DMS79 (cell line): ENCODE data around the gene MDN1.

Experiments used
- DNase-seq: peaks from one replicate; lab custom pipeline; 2025; lab: John Stamatoyannopoulos, UW

The MDN1 gene

DNA sequence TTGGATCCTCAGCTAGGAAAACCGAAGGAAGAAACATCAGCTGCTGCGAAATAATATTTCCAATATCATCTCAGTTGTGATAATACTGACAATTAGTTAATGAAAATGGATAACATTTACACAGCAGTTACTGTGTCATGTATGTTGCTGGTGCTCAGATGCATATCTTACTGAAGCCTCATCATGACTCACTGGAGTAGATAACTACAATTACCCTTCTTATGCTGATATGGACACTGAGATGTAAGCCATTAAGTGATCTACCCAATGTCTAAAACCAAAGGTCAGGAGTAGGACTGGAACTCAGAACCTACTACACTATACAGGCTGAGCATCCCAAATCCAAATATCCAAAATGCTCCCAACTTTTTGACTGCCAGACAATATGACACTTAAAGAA is 126.4 kb downstream of the MDN1 start:
- no peak for DNase-seq

DNA sequence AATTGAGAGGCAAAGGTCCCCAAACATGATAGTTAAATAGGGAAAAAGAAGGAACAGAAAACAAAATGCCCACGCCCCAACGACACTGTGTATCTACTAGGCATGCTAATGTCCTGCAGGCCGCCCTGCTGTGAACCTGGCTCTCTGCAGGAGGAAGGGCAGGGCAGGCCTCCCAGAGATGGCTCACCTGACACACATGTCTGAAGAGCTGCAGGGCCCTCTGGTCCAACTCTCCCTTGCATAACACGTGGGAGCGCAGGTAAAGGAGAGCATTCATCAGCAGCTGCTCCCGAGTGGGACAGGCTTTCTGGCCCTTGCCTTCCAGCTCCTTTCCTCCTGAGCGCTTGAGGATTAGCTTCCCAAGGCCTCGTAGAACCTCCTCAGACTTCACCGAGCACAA is 127.3 kb downstream of the MDN1 start:
- DNase-seq: no peak

DNA sequence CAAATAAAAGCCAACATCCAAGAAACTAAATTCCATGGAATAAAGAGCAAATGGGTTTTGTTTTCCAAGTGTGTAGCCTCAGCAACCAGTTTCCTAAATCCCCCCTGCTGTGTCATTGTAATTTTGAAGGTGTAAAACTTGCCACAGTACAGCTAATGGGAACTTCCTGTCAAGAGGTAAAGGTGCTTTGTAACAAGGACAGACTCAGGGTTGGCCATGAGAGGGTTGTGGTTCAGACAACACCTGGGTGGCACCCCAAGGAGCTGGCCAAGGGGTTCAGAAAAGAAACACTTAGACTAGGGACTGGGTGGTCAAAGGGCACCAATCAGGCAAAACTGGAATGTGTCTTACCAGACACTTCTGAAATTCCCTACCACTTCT is 128.7 kb downstream of the MDN1 start:
- no peak for DNase-seq

DNA sequence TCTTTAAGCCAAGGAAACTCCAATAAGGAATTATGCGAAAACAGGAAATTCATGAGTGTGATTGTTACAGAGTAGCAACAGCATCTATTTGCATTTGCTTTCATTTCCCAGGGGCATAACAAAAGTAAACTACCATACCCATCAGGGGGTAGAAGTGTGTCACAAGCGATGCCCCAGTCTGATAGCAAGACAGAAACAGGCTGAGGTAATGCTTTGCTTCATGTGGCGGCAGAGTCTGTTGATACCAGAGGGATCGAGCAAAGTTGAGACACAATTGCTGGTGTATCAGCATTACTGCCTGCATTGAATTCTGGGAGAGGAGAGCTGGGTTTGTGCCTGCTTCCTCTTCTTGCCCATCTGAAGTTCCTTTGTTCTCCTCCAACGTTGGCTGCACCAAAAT is 129.9 kb downstream of the MDN1 start:
- no peak for DNase-seq

DNA sequence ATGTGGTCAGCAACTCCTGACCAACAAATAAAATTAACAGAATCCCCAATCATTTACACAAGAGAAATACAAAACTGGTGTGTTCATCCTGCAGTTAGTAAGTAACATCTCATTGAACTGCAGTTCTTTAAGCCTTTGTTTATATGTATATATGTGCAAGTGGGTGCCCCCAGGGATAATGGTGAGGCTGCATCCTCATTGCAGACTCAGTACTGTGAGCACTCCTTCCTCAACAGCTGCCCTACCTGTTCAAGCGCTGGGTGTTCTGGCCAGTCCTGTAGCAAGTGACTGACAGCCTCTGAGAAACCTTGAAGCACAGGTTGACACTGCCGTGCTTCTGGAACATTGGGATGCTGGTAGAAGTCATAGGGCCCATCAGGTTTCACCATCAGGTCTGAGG is 131.3 kb downstream of the MDN1 start:
- no peak for DNase-seq

DNA sequence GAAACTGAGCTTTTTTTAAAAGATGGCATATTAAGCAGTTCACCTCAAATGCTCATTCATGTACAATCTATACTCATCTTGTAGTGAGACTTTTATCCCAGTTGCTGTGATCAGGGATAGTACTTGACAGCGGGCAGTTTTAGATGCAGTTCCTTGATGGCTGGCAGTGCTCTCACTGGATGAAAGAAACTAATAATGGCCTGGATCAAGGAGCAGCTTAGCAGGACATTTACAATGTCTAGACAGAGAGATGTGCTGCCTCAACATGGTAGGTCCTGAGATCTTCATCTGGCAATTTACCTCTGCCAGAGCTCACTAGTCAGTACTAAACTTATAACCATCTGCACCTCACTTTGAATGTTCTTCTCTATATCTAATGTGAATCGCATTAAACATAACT is 134.3 kb downstream of the MDN1 start:
- no peak for DNase-seq

DNA sequence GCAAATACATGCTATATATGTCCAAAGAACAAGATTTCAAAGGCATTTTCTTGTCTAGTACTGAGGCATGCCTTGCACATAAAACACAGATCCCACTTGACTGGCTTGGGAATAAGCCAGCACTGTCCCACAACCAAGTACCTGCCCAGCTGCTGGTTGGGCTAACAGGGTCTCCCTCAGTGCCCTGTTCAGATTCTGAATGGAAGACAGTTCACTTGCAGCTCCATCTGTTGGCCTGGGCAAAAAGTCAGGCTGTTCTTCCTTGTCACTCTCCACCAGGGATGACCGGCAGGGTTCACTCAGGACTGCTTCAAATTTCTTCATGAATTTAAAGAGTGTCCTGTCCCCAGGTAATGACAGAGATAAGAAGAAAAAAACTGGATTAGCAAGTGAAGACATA is 136.6 kb downstream of the MDN1 start:
- no peak for DNase-seq

DNA sequence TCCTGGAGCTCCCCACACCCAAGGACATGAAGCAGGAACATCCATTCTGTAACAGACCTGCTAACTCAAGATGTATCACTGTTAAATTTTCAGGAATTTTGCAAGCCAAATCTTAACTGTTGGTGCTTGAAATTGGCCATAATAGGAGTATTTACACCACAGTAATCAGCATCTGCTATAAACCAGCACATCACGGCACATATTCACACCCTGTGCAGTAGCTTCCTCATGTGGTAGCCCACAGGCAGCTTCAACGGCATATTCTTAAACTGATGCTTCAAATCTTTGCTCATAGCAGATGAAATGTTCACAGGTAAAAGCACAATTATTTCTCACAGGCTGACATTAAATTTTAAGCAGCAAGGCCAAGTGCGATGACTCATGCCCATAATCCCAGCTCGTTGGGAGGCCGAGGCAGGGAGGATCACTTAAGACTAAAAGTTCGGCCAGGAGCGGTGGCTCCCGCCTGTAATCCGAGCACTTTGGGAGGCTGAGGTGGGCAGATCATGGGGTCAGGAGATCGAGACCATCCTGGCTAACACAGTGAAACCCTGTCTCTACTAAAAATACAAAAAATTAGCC is 137.5 kb downstream of the MDN1 start:
- no peak for DNase-seq

DNA sequence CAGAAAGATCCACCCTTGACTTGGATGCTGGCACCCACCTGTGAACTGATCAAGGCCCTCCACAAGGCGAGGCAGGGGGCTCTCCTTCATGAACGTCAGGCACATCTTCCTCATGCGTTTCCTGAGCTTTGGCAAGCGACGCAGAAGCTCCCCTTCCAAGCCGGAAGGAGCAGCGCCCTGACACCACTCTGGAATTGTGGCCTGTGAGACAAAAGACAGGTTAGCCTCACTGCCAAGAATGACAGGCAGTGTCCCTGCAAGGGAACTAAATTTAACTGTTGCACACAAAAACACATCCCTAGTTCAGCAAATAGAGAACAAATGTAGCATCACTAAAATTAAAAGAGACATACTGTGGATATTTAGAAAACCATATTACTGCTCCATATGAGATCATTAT is 139.0 kb downstream of the MDN1 start:
- no peak for DNase-seq

DNA sequence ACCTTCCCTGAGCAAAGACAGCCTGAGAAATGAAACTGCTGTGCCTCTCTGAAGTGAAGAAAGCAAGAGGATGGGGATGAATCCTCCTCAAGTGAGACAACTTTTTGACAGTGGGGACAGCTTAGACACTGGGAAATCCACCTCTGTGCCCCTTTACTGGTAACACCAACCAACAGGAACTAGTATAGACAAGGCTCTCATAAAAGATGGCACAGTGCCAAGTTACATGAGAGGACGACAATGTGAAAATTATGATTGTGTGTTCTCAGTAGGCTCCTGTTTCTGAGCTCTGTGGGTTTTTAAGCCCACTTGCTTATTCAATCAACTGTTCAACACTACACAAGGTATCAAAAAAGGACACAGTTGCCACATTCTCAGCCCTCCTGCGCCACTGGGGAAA is 139.4 kb downstream of the MDN1 start:
- DNase-seq: peak; percentile 22

DNA sequence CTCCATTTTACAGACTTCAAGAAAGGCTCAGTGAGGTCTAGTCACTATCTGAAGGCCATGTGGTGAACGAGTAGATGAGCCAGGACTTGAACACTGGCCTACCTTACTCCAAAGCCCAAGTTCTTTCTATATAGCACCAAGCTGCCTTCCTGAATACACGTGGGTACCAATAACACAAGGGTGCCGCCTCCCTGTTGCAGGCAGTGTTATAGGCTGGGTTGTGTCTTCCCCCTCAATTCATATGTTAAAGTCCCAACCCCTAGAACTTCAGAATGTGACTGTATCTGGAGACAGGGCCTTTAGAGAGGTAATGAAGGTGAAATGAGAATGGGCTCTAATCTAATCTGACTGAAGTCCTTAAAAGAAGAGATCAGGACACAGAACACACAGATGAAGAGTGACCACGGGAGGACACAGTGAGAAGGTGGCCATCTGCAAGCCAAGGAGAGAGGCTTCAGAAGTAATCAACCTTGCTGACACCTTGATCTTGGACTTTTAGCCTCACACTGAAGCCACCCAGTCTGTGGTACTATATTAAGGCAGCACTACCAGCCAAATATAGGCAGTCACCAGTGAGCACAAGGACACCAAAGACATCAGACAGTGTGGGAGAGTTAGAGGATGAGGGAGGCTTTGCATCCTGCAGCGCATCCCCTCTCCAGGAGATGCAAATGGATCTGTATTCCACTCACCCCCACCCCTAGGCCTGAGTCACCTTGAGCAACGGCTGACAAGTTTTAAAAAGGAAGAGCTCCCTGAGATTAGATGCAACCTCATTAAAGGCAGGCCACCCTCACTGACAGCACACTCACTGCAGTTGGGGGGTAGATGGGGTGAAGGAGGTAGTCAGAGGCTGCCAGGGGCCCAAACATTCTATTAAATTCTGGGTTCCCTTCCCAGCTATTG is 140.1 kb downstream of the MDN1 start:
- DNase-seq: no peak

DNA sequence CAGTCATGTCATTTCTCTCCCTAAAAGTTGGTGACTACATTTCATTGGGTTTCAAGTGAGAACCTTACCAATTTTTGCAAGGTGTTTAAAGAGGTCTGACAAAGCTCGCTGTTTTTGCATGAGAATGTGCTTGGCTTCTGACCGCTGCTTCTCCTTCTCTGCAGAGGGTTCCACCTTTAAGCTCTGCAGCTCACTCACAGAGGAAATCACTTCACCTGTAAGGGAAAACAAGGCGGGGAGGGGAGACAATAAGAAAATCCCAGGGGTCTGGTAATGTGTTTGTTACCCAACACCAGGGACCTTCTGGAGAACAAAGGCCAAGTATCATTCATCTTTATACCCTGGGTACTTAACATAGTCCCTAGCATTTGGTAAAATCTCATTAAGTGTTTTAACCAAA is 141.1 kb downstream of the MDN1 start:
- no peak for DNase-seq

DNA sequence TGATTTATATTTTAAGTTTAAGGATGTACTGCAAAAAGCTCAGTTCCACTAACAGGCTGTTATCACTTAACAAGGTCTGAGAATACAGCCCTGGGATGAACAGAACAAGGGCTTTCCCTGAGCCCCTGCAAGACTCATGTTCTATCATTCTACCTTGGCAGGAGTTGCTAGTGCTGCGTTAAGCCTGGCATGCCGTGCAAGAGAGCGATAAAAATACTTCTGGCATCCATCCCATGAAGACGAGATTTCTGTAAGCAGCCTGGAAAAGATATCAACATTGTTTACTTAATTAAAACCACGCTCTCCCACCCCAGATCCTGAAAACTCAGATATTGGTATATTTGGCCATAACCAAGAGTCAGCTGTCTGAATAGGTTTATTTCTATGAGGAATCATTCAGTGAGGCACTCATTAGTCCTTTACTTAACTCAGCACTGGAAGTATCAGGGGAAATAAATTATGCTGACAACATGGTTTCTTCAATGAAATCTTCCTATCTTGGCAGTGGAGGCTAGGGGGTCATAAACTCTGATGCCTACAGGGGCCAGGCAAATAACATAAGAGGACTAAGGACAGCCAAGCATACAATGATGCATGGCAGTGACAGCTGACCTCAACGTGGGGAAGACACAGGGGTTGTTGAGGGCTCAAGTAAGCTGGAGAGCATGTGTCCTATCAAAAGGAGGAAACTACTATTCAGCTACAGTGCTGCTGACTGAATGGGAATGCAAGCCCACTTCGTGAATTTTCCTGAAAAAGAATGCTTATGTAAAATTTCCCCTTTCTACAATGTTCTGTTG is 143.4 kb downstream of the MDN1 start:
- DNase-seq: peak; percentile 36

DNA sequence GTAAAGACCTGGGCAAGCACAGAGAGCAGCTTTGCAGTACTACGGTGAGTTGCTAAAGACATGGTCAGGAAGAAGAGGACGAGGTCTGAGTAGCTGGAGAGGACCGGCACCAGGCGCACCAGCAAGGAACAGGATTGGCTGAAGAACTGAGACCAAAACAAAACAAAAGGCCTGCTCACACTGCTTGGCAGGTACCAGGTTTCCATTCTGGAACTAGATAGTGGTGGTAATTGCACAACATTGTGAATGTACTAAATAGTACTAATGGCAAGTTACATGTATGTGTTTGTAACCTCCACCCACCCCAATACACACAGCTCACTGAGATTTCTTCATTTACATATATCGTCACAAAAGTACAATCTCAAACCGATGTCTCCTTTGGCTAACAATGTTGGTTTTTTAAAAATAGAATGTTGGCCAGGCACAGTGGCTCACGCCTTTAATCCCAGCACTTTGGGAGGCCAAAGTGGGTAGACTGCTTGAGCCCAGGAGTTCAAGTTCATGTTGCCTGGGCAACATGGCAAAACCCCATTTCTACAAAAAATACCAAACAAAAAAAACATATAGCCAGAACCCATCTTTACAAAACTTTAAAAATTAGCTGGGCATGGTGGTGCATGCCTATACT is 148.5 kb downstream of the MDN1 start:
- DNase-seq: no peak

DNA sequence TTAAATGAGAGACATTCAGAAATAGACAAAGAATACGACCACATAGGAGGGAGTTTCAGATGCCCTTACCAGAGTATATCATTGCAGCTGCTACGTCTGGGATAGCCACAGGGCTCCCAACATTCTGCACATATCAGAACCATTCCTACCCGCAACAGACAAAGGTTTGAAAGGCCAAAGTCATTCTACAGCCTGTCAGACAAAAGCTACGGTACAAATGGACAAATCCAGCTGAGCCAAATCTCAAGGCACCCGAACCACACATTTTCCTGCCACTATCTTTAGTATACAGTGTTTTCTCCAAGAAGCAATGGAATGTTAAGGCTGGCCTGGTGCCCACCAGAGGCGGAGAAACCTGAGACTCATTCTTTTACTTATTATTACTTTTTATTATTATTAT is 150.6 kb downstream of the MDN1 start:
- DNase-seq: no peak

DNA sequence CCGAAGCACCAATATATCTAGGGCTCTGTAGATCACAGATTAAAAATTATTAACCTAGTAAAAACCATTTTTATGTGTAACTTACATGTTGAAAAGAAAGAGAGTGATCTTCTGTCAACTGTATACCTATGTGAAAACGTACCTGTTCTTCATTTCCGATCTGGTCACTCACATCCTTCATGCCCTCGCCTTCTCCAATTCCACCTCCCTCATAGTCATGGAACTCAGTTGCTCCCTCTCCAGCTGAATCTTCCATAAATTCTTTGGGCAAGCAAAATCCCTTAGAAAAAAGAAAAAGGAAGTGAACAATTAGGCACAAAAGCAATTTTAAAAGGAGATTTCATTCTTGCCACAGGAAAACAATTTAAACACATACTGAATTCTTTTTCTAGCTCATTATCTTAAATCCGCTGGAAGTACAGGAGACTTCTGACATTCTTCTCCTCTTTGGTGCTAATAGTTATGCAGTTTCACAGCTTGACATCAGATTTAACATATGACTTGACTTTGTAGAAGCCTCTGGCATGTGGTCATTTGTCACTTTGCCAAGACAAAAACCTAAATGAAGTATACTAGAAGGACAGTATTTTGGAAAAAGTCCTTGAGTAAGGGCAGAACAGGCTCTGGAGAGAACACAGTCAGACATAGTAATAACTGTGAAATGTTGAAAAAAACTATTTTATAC is 151.6 kb downstream of the MDN1 start:
- DNase-seq: no peak

DNA sequence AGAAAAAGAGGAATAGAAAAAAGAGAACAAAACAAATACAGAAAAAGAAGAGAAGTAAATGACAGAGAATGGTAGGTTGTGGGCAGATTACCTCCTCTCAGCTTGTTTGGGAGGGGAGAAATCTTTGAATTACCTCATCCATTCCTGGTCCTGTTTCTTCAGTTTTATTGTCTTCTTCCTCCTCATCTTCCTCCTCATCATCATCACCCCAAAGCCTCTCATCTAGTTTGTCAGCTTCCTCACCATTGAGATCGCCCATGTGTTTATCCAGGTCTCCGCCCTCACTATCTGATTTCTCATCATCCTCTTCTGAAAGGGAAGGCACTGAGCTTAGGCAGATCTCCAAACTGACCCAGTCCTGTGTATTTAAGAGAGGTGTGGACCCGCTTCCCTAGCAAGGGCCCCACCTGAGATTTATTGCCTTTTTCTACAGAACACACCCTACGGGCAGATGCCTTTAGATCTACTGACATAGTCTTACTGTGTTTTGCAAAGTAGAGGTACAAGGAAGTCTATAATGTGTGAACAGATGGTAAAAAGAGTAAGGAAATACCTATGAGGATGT is 156.9 kb downstream of the MDN1 start:
- DNase-seq: no peak

DNA sequence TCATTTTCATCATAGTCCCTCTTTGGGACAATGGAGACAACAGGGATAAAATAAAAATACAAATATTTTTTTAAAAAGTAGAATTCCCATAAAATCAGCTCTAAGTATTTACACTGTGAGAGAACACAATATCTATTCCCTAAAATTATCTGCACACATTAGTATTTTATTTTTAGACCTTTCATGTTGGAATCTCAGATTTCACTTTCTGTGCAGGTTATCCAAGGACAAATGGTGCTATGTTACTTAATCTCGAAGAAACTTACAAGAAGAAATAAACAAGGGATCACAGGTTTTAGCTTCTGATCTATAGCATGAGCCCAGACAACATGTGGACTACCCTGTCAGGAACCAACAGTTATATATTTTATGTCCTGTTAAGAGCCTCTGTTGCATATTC is 158.0 kb downstream of the MDN1 start:
- DNase-seq: no peak

DNA sequence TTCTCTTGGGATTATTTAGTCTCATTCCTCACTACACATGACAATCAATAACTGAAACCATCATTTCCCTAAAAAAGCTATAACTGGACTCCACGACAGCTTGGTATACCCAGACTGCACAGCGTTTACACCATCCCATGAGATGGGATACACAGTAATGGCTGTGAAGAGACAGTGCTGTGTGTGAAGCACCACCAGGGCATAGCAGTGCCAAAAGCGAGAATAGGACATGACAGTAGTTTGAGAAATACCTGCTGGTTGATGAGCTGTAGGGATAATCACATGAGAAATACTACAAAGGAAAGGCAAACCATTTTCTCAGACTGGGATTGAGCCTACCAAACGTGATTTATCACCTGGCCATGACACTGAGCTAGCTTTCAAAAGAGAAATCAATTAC is 158.6 kb downstream of the MDN1 start:
- no peak for DNase-seq

DNA sequence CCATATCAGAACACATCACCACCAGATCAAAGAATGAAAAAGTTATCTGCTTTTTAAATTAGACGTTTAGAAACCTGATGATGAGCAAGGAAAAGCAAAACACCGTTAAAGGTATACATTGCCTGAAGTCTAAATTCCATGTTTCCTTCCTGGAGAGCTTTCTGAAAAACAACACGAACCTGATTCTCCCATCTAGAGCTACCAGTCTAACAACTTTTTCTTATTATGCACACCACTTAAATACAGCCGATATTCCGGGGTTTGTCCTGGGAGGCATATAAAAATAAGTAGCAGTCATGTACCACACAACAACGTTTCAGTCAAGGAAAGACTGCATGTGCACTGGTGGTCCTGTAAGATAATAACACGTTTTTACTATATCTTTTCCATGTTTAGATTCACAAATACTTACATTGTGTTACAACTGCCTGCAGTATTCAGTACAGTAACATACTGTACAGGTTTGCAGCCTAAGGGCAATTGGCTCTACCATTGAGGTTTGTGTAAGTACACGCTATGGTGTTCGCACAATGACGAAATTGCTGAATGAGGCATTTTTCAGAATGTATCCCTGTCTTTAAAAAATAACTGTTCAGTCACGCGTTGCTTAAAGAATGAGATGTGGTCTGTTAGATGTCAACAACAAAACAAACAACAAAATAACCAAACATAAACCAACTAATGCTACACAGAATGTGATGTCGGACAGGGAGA is 162.0 kb downstream of the MDN1 start:
- DNase-seq: no peak

DNA sequence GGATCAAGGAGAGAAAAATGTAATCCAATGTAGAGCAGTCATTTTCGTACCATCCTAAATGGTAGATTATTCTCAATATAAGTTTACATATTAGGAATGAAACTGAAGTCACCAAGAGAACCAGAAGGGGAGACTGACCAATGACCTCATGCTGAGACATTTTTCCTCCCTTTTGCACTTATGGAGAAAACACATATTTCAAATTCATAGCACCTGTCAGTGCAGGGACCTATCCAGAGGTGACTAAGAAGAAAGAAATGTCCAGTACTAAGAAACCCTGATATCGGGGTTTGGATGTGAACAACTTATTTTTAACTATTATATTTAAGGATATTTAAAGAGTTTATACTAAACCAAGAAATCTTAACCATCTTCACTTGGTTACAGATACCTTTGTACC is 164.5 kb downstream of the MDN1 start:
- DNase-seq: no peak
